ENCODE data around the gene PRXL2A.

GRCh38 chr10:80441831-80442230 is 33.5 kb downstream of the PRXL2A start:
- TF ChIP-seq EZH2 (IDR thresholded peaks at IDR 0.05; ENCODE audit: borderline replicate concordance, low read length) (no peak), CTCF (conservative IDR thresholded peaks at IDR 0.05 in 1 of 2, IDR thresholded peaks at IDR 0.05 in 1 of 2; ENCODE audit: extremely low read depth in 1 of 2, insufficient read depth in 1 of 2, low read depth in 1 of 2, low read length in 2 of 2) (no peak)
